ENCODE results near the gene MUSK. TPM values are rescaled to one million over a fixed set of nuclear protein-coding genes. Genes with fewer than 3 reads are reported as not detected.

Gene MUSK
- total and polyA plus RNA-seq, 3 experiments from 2014 or later: not detected

- no peaks in the 10 kb centered on the region for H3K36me3 ChIP-seq (ENCODE audit: insufficient read depth, low read length)
- no peaks in the 10 kb centered on the region for H3K4me1 Mint-ChIP-seq
- CTCF ChIA-PET: no interaction called here
- H3K9me3 Mint-ChIP-seq: peaks cover 0 to 12% (median 7%) of the 10 kb centered on the region in 5 donors
- DNase-seq: no peak
- no peaks in the 10 kb centered on the region for H3K27me3 ChIP-seq (ENCODE audit: insufficient read depth, low read length, poor library complexity, severe bottlenecking)
- H3K4me3 ChIP-seq (ENCODE audit: low read length): no peak overlapping the region
- H3K27ac ChIP-seq (ENCODE audit: low read depth, low read length): no peak overlapping the region
- POLR2A ChIA-PET: no interaction called here
- H3K4me3 Mint-ChIP-seq: no peak overlapping the region
- no peaks in the 10 kb centered on the region for H3K9me3 ChIP-seq (ENCODE audit: low read length)
- H3K27me3 Mint-ChIP-seq: peaks cover 0 to 4% of the 10 kb centered on the region in 2 donors
- H3K27ac Mint-ChIP-seq: no peak overlapping the region
- H3K4me1 ChIP-seq (ENCODE audit: insufficient read depth, low read length): no peaks in the 10 kb centered on the region
- H3K36me3 Mint-ChIP-seq: no peaks in the 10 kb centered on the region
These were observed 85.2 kb downstream of the MUSK start for GRCh38 chr9:110753731-110754231.

DNA sequence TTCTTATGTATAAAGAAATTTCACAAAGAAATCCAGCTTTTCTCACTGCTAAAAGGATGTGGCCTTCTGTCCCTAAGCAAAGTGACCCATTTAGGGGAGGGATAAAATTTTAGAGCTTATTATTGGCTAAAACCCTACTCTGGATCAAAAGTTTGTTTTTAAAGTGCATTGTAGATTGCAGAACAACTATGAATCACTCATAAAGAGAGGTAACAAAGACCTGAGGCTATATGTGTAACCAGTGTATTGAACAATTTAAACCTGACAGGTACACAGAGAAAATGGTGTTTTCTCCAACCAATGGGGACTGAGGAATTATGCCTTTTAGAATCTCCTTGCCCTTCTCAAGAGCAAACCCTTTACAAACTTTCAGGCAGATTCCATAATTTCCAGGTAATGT, 86.6 kb downstream of the MUSK start:
- Mint-ChIP-seq H3K9me3 (peaks cover 1 to 10% (median 5%) of the 10 kb centered on the region in 5 donors), H3K36me3 (no peaks in the 10 kb centered on the region), H3K27me3 (peaks cover 0 to 4% of the 10 kb centered on the region in 2 donors), H3K27ac (no peak overlapping the region), H3K4me3 (no peak overlapping the region), H3K4me1 (no peaks in the 10 kb centered on the region)
- ChIA-PET POLR2A (no interaction called here), CTCF (no interaction called here)
- H3K27me3 ChIP-seq (ENCODE audit: insufficient read depth, low read length, poor library complexity, severe bottlenecking): no peaks in the 10 kb centered on the region
- H3K36me3 ChIP-seq (ENCODE audit: insufficient read depth, low read length): no peaks in the 10 kb centered on the region
- DNase-seq: no peak
- H3K9me3 ChIP-seq (ENCODE audit: low read length): no peaks in the 10 kb centered on the region
- H3K27ac ChIP-seq (ENCODE audit: low read depth, low read length): no peak overlapping the region
- no peak overlapping the region for H3K4me3 ChIP-seq (ENCODE audit: low read length)
- H3K4me1 ChIP-seq (ENCODE audit: insufficient read depth, low read length): no peaks in the 10 kb centered on the region

- no peaks in the 10 kb centered on the region for H3K27me3 ChIP-seq (ENCODE audit: insufficient read depth, low read length, poor library complexity, severe bottlenecking)
- ChIA-PET CTCF (no interaction called here), POLR2A (no interaction called here)
- H3K4me3 Mint-ChIP-seq: no peak overlapping the region
- no peaks in the 10 kb centered on the region for H3K36me3 Mint-ChIP-seq
- H3K27ac ChIP-seq (ENCODE audit: low read depth, low read length): no peak overlapping the region
- H3K9me3 Mint-ChIP-seq: peaks cover 2 to 7% (median 5%) of the 10 kb centered on the region in 5 donors
- H3K36me3 ChIP-seq (ENCODE audit: insufficient read depth, low read length): no peaks in the 10 kb centered on the region
- H3K4me1 ChIP-seq (ENCODE audit: insufficient read depth, low read length): no peaks in the 10 kb centered on the region
- DNase-seq: no peak
- no peaks in the 10 kb centered on the region for H3K4me1 Mint-ChIP-seq
- H3K27ac Mint-ChIP-seq: no peak overlapping the region
- no peak overlapping the region for H3K4me3 ChIP-seq (ENCODE audit: low read length)
- peaks cover 0 to 1% of the 10 kb centered on the region in 2 donors for H3K27me3 Mint-ChIP-seq
- H3K9me3 ChIP-seq (ENCODE audit: low read length): no peaks in the 10 kb centered on the region
These were observed 89.6 kb downstream of the MUSK start for GRCh38 chr9:110758201-110758600.

- H3K27me3 Mint-ChIP-seq: peaks cover 0 to 1% of the 10 kb centered on the region in 2 donors
- H3K9me3 Mint-ChIP-seq: peaks cover 2 to 13% (median 7%) of the 10 kb centered on the region in 5 donors
- H3K27ac ChIP-seq (ENCODE audit: low read depth, low read length): no peak overlapping the region
- no peaks in the 10 kb centered on the region for H3K4me1 ChIP-seq (ENCODE audit: insufficient read depth, low read length)
- H3K9me3 ChIP-seq (ENCODE audit: low read length): no peaks in the 10 kb centered on the region
- no peak overlapping the region for H3K4me3 Mint-ChIP-seq
- H3K36me3 Mint-ChIP-seq: no peaks in the 10 kb centered on the region
- CTCF ChIA-PET: no interaction called here
- no peak overlapping the region for H3K27ac Mint-ChIP-seq
- POLR2A ChIA-PET: no interaction called here
- H3K4me3 ChIP-seq (ENCODE audit: low read length): no peak overlapping the region
- H3K36me3 ChIP-seq (ENCODE audit: insufficient read depth, low read length): no peaks in the 10 kb centered on the region
- DNase-seq: no peak
- no peaks in the 10 kb centered on the region for H3K4me1 Mint-ChIP-seq
- no peaks in the 10 kb centered on the region for H3K27me3 ChIP-seq (ENCODE audit: insufficient read depth, low read length, poor library complexity, severe bottlenecking)
These were observed 94.2 kb downstream of the MUSK start for GRCh38 chr9:110762783-110763182.

- no peak overlapping the region for H3K27ac Mint-ChIP-seq
- CTCF ChIA-PET: no interaction called here
- H3K4me3 ChIP-seq (ENCODE audit: low read length): no peak overlapping the region
These were observed 95.0 kb downstream of the MUSK start for GRCh38 chr9:110763568-110763967.

DNA sequence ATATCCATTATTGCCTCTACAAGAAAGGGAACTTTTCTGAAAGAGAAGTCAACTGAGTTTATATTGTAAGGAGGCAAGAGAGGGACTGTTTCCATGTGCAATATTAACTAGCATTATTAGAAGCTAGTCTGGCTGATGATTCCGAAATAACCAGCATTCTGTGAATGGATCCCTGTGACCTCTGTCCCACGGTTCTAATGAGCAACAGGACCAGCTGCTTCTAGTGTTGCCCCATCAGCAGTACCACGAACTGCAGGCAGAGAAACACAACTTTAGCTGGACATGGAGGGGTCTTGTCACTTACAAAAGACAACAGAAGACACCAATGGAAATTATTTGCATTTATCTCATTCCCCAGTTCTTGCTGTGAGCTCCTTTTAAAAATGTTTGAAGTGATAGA, 95.4 kb downstream of the MUSK start:
- H3K27ac Mint-ChIP-seq: no peak overlapping the region
- no peaks in the 10 kb centered on the region for H3K27me3 Mint-ChIP-seq
- Histone ChIP-seq H3K4me1 (ENCODE audit: insufficient read depth, low read length) (no peaks in the 10 kb centered on the region), H3K9me3 (ENCODE audit: low read length) (no peaks in the 10 kb centered on the region), H3K4me3 (ENCODE audit: low read length) (no peak overlapping the region), H3K36me3 (ENCODE audit: insufficient read depth, low read length) (no peaks in the 10 kb centered on the region), H3K27ac (ENCODE audit: low read depth, low read length) (no peak overlapping the region), H3K27me3 (ENCODE audit: insufficient read depth, low read length, poor library complexity, severe bottlenecking) (no peaks in the 10 kb centered on the region)
- no peak overlapping the region for H3K4me3 Mint-ChIP-seq
- no peaks in the 10 kb centered on the region for H3K4me1 Mint-ChIP-seq
- no peaks in the 10 kb centered on the region for H3K36me3 Mint-ChIP-seq
- ChIA-PET CTCF (no interaction called here), POLR2A (no interaction called here)
- no peak for DNase-seq
- peaks cover 0 to 9% (median 7%) of the 10 kb centered on the region in 5 donors for H3K9me3 Mint-ChIP-seq

More at GRCh38 chr9:110763568-110763967, 95.0 kb downstream of the MUSK start:
- Mint-ChIP-seq H3K4me1 (no peaks in the 10 kb centered on the region), H3K36me3 (no peaks in the 10 kb centered on the region), H3K4me3 (no peak overlapping the region), H3K27me3 (peaks cover 0 to 1% of the 10 kb centered on the region in 2 donors), H3K9me3 (peaks cover 0 to 13% (median 7%) of the 10 kb centered on the region in 5 donors)
- no peak for DNase-seq
- no peaks in the 10 kb centered on the region for H3K4me1 ChIP-seq (ENCODE audit: insufficient read depth, low read length)
- no peaks in the 10 kb centered on the region for H3K27me3 ChIP-seq (ENCODE audit: insufficient read depth, low read length, poor library complexity, severe bottlenecking)
- POLR2A ChIA-PET: no interaction called here
- H3K27ac ChIP-seq (ENCODE audit: low read depth, low read length): no peak overlapping the region
- H3K36me3 ChIP-seq (ENCODE audit: insufficient read depth, low read length): no peaks in the 10 kb centered on the region
- no peaks in the 10 kb centered on the region for H3K9me3 ChIP-seq (ENCODE audit: low read length)

- Mint-ChIP-seq H3K9me3 (peaks cover 0 to 8% (median 3%) of the 10 kb centered on the region in 5 donors), H3K4me3 (no peak overlapping the region), H3K27me3 (no peaks in the 10 kb centered on the region), H3K36me3 (no peaks in the 10 kb centered on the region), H3K27ac (no peak overlapping the region), H3K4me1 (no peaks in the 10 kb centered on the region)
- no peak for DNase-seq
- Histone ChIP-seq H3K4me3 (ENCODE audit: low read length) (no peak overlapping the region), H3K4me1 (ENCODE audit: insufficient read depth, low read length) (no peaks in the 10 kb centered on the region), H3K9me3 (ENCODE audit: low read length) (no peaks in the 10 kb centered on the region), H3K27me3 (ENCODE audit: insufficient read depth, low read length, poor library complexity, severe bottlenecking) (no peaks in the 10 kb centered on the region), H3K36me3 (ENCODE audit: insufficient read depth, low read length) (no peaks in the 10 kb centered on the region), H3K27ac (ENCODE audit: low read depth, low read length) (no peak overlapping the region)
- ChIA-PET POLR2A (no interaction called here), CTCF (no interaction called here)
These were observed 97.3 kb downstream of the MUSK start for GRCh38 chr9:110765926-110766325.

DNA sequence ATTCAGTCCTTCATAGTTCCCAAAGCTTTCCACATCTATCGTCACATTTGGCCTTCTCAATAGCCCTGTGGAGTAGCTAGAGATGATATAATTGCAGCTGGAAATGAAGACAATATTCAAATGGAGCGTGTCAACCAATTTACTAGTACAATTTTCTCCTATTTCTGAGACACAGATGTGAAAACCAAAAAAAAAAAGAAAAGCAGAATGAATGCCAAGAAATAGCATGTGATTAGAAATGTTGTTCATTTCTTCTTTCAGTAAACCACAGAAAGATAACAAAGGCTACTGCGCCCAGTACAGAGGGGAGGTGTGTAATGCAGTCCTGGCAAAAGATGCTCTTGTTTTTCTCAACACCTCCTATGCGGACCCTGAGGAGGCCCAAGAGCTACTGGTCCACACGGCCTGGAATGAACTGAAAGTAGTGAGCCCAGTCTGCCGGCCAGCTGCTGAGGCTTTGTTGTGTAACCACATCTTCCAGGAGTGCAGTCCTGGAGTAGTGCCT, 99.0 kb downstream of the MUSK start:
- H3K4me3 Mint-ChIP-seq: no peak overlapping the region
- H3K4me3 ChIP-seq (ENCODE audit: low read length): no peak overlapping the region
- no peaks in the 10 kb centered on the region for H3K4me1 ChIP-seq (ENCODE audit: insufficient read depth, low read length)
- CTCF ChIA-PET: no interaction called here
- no peak overlapping the region for H3K27ac ChIP-seq (ENCODE audit: low read depth, low read length)
- H3K36me3 ChIP-seq (ENCODE audit: insufficient read depth, low read length): no peaks in the 10 kb centered on the region
- POLR2A ChIA-PET: no interaction called here
- no peaks in the 10 kb centered on the region for H3K36me3 Mint-ChIP-seq
- H3K9me3 ChIP-seq (ENCODE audit: low read length): no peaks in the 10 kb centered on the region
- peaks cover 0 to 9% (median 1%) of the 10 kb centered on the region in 5 donors for H3K9me3 Mint-ChIP-seq
- no peak overlapping the region for H3K27ac Mint-ChIP-seq
- H3K27me3 Mint-ChIP-seq: peaks cover 0 to 2% of the 10 kb centered on the region in 2 donors
- H3K4me1 Mint-ChIP-seq: no peaks in the 10 kb centered on the region
- DNase-seq: no peak
- no peaks in the 10 kb centered on the region for H3K27me3 ChIP-seq (ENCODE audit: insufficient read depth, low read length, poor library complexity, severe bottlenecking)

GRCh38 chr9:110768886-110769285, 100.3 kb downstream of the MUSK start:
- Histone ChIP-seq H3K27me3 (ENCODE audit: insufficient read depth, low read length, poor library complexity, severe bottlenecking) (no peaks in the 10 kb centered on the region), H3K27ac (ENCODE audit: low read depth, low read length) (no peak overlapping the region), H3K4me3 (ENCODE audit: low read length) (no peak overlapping the region), H3K36me3 (ENCODE audit: insufficient read depth, low read length) (no peaks in the 10 kb centered on the region), H3K4me1 (ENCODE audit: insufficient read depth, low read length) (no peaks in the 10 kb centered on the region), H3K9me3 (ENCODE audit: low read length) (no peaks in the 10 kb centered on the region)
- peaks cover 0 to 19% (median 0%) of the 10 kb centered on the region in 5 donors for H3K9me3 Mint-ChIP-seq
- H3K4me1 Mint-ChIP-seq: no peaks in the 10 kb centered on the region
- no peak overlapping the region for H3K4me3 Mint-ChIP-seq
- no peak overlapping the region for H3K27ac Mint-ChIP-seq
- peaks cover 0 to 2% of the 10 kb centered on the region in 2 donors for H3K27me3 Mint-ChIP-seq
- CTCF ChIA-PET: no interaction called here
- POLR2A ChIA-PET: no interaction called here
- no peaks in the 10 kb centered on the region for H3K36me3 Mint-ChIP-seq
- no peak for DNase-seq
